Measurements from ENCODE around the gene DNAI2.

Gene DNAI2

DNA sequence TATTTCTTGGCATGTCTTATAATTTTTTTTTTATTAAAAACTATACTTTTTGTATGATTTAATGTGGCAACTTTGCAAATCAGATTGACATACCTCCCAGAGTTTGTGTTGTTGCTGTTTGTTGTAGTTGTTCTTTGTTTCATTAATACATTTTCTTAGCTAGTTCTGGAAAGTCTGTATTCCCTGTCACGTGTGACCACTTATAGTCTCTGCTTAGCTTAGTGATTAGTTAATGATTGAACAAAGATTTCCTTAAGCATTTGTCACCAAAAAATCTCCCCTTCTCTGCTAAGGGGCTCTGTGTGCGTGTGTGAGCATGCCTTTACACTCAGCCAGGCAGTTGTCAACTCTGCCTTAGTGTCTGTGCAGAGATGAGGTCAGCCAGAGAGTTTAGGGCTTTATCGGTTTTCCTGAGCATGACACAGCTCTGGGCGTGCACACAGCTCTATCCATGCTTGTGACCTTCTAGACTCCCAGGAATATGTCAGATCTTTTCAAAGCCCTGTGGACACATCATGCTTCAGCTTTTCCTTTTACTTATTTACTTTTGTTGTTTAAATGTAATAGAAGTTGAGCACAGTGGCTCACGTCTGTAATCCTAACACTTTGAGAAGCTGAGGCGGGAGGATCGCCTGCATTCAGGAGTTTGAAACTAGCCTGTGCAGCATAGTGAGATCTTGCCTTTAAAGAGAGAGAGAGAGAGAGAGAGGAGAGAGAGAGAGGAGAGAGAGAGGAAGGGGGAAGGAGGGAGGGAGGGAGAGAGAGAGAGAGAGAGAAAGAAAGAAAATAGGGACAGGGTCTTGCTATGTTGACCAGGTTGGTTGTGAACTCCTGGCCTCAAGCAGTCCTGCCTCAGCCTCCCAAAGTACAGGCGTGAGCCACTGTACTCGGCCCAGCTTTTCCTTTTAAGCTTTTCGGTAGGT, 21.9 kb downstream of the DNAI2 start:
- Histone ChIP-seq H3K27ac (ENCODE audit: low read depth, low read length) (no peak overlapping the region), H3K4me3 (ENCODE audit: low read depth in 1 of 2, low read length in 2 of 2) (no peak overlapping the region), H3K36me3 (ENCODE audit: insufficient read depth, low read length) (no peaks in the 10 kb centered on the region), H3K9ac (ENCODE audit: low read length) (no peak overlapping the region), H3K4me1 (ENCODE audit: insufficient read depth, low read length) (no peaks in the 10 kb centered on the region), H3K27me3 (ENCODE audit: control insufficient read depth in 1 of 2, insufficient read depth in 2 of 2, low read length in 2 of 2) (peaks cover 0 to 5% of the 10 kb centered on the region in 2 donors), H3K9me3 (ENCODE audit: low read length) (no peaks in the 10 kb centered on the region)

DNA sequence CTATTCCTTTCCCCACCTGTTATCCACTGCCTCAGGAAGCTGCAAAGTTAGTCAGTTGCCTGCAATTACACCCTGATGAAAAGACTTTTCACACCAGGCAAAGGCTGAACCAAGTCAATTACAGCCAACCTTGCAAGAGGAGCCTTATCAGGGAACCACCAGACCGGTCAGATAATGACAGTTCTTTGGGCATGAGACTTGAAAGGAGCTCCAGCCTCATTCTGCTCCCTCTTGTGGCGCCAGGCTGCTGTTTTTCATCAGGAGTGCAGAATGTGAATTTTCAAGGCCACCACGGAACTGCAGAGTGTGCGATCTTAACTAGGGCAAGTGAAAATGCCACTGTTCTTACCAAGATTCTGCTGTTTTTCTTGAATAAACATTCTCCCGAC, 22.5 kb downstream of the DNAI2 start:
- no peak overlapping the region for H3K9ac ChIP-seq (ENCODE audit: low read length)
- no peak overlapping the region for H3K4me3 ChIP-seq (ENCODE audit: low read depth in 1 of 2, low read length in 2 of 2)
- H3K36me3 ChIP-seq (ENCODE audit: insufficient read depth, low read length) = no peaks in the 10 kb centered on the region
- H3K4me1 ChIP-seq (ENCODE audit: insufficient read depth, low read length) = no peaks in the 10 kb centered on the region
- H3K27ac ChIP-seq (ENCODE audit: low read depth, low read length) = no peak overlapping the region
- peaks cover 0 to 6% of the 10 kb centered on the region in 2 donors for H3K27me3 ChIP-seq (ENCODE audit: control insufficient read depth in 1 of 2, insufficient read depth in 2 of 2, low read length in 2 of 2)
- no peaks in the 10 kb centered on the region for H3K9me3 ChIP-seq (ENCODE audit: low read length)

DNA sequence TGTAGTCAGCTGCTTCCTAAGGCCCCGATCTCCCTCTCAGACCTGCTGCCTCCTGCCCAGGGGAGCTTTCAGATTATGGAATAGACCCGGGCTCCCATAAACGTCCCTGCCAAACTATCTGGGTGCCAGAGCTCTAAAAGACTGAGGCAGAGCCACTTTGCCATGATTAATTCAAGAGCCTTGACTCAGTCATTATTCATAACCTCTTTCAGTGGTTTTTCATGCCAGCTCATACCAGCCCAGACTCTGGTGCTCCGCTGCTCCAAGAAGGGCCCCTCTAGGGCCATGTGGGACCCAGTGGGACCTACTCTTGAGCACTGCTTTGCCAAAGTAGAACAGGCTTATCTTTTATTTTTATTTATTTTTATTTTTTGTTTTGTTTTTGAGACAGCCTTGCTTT, 23.9 kb downstream of the DNAI2 start:
- Histone ChIP-seq H3K9me3 (ENCODE audit: low read length) (no peaks in the 10 kb centered on the region), H3K4me1 (ENCODE audit: insufficient read depth, low read length) (no peaks in the 10 kb centered on the region), H3K27me3 (ENCODE audit: control insufficient read depth in 1 of 2, insufficient read depth in 2 of 2, low read length in 2 of 2) (peaks cover 0 to 6% of the 10 kb centered on the region in 2 donors), H3K27ac (ENCODE audit: low read depth, low read length) (no peak overlapping the region), H3K36me3 (ENCODE audit: insufficient read depth, low read length) (no peaks in the 10 kb centered on the region), H3K9ac (ENCODE audit: low read length) (no peak overlapping the region), H3K4me3 (ENCODE audit: low read depth in 1 of 2, low read length in 2 of 2) (no peak overlapping the region)

DNA sequence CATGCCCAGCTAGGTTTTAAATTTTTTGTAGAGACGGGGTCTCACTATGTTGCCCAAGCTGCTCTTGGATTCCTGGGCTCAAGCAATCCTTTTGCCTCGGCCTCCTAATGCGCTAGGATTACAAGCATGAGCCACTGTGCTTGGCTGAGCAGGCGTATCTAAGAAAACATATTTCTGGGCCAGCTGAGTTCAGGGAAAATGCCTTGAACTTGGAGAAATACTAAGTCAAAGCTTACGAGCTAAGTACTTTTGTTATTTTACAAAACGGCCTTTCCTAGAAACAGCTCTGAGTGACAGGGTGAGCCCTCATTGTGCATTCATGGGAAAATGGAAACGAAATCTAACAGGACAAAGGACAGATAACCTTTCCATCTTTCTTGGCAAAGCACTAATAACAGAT, 24.7 kb downstream of the DNAI2 start:
- Histone ChIP-seq H3K4me1 (ENCODE audit: insufficient read depth, low read length) (no peaks in the 10 kb centered on the region), H3K27me3 (ENCODE audit: control insufficient read depth in 1 of 2, insufficient read depth in 2 of 2, low read length in 2 of 2) (peaks cover 0 to 6% of the 10 kb centered on the region in 2 donors), H3K9ac (ENCODE audit: low read length) (no peak overlapping the region), H3K27ac (ENCODE audit: low read depth, low read length) (no peak overlapping the region), H3K4me3 (ENCODE audit: low read depth in 1 of 2, low read length in 2 of 2) (no peak overlapping the region), H3K36me3 (ENCODE audit: insufficient read depth, low read length) (no peaks in the 10 kb centered on the region), H3K9me3 (ENCODE audit: low read length) (no peaks in the 10 kb centered on the region)

DNA sequence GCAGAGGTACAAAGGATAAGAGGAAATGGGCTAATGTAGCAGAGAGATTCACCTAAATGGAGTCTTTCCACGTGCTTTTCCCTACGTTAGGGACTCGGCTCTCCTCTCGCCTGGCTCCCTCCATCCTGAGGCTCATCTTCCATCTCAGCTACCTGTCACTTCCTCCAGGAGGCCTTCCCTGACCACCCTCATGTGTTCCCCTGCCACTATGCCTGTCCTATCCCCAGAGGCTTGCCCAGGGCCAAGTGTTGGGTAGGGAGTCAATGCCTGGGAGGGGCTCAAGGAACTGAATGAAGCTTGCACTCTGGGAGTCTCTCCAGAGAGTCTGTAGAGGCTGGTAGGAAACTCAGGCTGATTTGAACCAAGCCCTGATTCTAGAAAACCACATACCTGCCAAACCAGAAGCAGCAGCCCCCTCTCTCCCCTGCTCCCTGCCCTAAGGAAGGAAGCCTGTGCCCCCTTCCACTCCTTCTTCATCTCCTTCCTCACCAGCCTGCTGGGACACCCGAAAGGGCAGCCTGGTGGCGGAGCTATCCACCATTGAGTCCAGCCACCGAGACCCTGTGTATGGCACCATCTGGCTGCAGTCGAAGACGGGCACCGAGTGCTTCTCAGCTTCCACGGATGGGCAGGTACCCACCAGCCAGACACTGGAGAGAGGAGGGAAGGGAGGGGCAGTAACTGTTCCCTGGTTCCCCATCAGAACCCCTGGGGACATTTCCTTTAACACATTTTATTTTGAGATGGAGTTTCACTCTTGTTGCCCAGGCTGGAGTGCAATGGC, 25.4 kb downstream of the DNAI2 start:
- Histone ChIP-seq H3K9ac (ENCODE audit: low read length) (no peak overlapping the region), H3K4me1 (ENCODE audit: insufficient read depth, low read length) (no peaks in the 10 kb centered on the region)

DNA sequence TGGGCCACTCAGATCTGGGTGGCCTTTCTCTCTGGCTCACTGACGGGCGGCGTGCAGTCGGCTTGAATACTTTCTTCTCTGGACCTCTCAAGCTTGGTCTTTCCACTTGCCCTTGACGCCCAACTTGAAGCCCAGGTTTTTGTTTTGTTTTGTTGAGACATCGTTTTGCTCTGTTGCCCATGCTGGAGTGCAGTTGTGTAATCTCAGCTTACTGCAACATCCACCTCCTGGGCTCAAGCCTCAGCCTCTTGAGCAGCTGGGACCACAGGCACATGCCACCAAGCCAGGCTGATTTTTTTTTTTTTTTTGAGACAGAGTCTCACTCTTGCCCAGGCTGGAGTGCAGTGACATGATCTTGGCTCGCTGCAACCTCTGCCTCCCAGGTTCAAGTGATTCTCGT, 29.3 kb downstream of the DNAI2 start:
- Histone ChIP-seq H3K4me1 (ENCODE audit: insufficient read depth, low read length) (no peaks in the 10 kb centered on the region), H3K27me3 (ENCODE audit: control insufficient read depth in 1 of 2, insufficient read depth in 2 of 2, low read length in 2 of 2) (peaks cover 0 to 6% of the 10 kb centered on the region in 2 donors), H3K36me3 (ENCODE audit: insufficient read depth, low read length) (no peaks in the 10 kb centered on the region), H3K27ac (ENCODE audit: low read depth, low read length) (no peak overlapping the region), H3K9ac (ENCODE audit: low read length) (no peak overlapping the region), H3K4me3 (ENCODE audit: low read depth in 1 of 2, low read length in 2 of 2) (no peak overlapping the region), H3K9me3 (ENCODE audit: low read length) (no peaks in the 10 kb centered on the region)

More for the DNA sequence above, 25.4 kb downstream of the DNAI2 start:
- H3K27me3 ChIP-seq (ENCODE audit: control insufficient read depth in 1 of 2, insufficient read depth in 2 of 2, low read length in 2 of 2) = peaks cover 0 to 6% of the 10 kb centered on the region in 2 donors
- H3K27ac ChIP-seq (ENCODE audit: low read depth, low read length) = no peak overlapping the region
- H3K36me3 ChIP-seq (ENCODE audit: insufficient read depth, low read length) = no peaks in the 10 kb centered on the region
- no peak overlapping the region for H3K4me3 ChIP-seq (ENCODE audit: low read depth in 1 of 2, low read length in 2 of 2)
- H3K9me3 ChIP-seq (ENCODE audit: low read length) = no peaks in the 10 kb centered on the region

DNA sequence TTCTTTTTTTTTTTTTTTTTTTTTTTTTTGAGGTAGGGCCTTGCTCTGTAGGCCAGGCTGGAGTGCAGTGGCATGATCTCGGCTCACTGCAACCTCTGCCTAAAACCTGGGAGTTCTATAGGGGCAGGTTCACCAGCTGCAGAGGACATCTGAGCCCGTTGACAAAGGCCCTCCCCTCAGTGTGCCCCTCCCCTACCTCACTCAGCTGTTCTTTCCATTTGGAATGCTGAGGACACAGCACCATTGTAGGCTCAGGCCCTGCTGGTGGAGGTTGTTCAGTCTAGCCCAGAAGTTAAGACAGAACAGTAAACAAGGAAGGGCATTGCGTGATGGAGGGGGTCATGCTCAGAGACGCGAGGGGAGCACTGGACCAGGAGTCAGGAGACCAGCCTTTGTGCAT, 30.1 kb downstream of the DNAI2 start:
- Histone ChIP-seq H3K4me3 (ENCODE audit: low read depth in 1 of 2, low read length in 2 of 2) (no peak overlapping the region), H3K36me3 (ENCODE audit: insufficient read depth, low read length) (no peaks in the 10 kb centered on the region)

DNA sequence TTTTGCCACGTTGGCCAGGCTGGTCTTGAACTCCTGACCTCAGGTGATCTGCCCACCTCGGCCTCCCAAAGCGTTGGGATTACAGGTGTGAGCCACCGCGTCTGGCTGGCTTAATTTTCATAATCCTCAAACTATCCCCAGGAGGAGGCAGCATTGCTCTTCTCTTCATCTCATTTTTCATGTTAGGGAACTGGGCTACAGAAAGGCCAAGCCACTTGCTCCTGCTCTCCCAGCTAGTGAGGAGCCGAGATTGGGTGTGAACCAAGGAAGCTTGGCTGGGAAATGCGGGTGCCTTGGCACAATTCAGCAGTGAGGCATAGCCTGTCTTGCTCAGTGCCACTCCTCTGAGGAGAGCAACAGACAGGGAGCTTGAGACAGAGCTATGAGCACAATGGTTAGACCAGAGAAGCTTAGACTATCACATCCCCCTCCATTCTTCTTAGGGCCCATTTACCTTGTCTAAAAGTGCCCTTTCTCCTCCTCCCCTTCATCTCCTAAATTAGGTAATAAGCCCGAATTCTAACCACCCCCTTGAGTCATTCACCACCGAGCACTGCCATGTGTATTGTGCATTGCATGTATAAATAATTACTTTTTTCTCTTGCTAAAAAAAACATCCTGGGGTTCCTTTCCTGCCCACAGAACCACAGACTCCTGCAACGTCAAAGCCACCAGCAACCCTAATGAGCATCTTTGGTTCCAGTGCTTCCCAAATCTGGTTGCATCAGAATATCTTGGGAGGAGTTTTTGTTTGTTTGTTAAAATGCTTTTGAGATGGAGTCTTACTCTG, 32.0 kb downstream of the DNAI2 start:
- Histone ChIP-seq H3K27me3 (ENCODE audit: control insufficient read depth in 1 of 2, insufficient read depth in 2 of 2, low read length in 2 of 2) (no peaks in the 10 kb centered on the region), H3K9me3 (ENCODE audit: low read length) (no peaks in the 10 kb centered on the region), H3K4me3 (ENCODE audit: low read depth in 1 of 2, low read length in 2 of 2) (no peak overlapping the region), H3K27ac (ENCODE audit: low read depth, low read length) (no peak overlapping the region), H3K36me3 (ENCODE audit: insufficient read depth, low read length) (no peaks in the 10 kb centered on the region), H3K9ac (ENCODE audit: low read length) (no peak overlapping the region), H3K4me1 (ENCODE audit: insufficient read depth, low read length) (no peaks in the 10 kb centered on the region)

More for the DNA sequence above, 30.1 kb downstream of the DNAI2 start:
- no peak overlapping the region for H3K9ac ChIP-seq (ENCODE audit: low read length)
- H3K4me1 ChIP-seq (ENCODE audit: insufficient read depth, low read length) = no peaks in the 10 kb centered on the region
- H3K27me3 ChIP-seq (ENCODE audit: control insufficient read depth in 1 of 2, insufficient read depth in 2 of 2, low read length in 2 of 2) = peaks cover 0 to 6% of the 10 kb centered on the region in 2 donors
- H3K27ac ChIP-seq (ENCODE audit: low read depth, low read length) = no peak overlapping the region
- H3K9me3 ChIP-seq (ENCODE audit: low read length) = no peaks in the 10 kb centered on the region

DNA sequence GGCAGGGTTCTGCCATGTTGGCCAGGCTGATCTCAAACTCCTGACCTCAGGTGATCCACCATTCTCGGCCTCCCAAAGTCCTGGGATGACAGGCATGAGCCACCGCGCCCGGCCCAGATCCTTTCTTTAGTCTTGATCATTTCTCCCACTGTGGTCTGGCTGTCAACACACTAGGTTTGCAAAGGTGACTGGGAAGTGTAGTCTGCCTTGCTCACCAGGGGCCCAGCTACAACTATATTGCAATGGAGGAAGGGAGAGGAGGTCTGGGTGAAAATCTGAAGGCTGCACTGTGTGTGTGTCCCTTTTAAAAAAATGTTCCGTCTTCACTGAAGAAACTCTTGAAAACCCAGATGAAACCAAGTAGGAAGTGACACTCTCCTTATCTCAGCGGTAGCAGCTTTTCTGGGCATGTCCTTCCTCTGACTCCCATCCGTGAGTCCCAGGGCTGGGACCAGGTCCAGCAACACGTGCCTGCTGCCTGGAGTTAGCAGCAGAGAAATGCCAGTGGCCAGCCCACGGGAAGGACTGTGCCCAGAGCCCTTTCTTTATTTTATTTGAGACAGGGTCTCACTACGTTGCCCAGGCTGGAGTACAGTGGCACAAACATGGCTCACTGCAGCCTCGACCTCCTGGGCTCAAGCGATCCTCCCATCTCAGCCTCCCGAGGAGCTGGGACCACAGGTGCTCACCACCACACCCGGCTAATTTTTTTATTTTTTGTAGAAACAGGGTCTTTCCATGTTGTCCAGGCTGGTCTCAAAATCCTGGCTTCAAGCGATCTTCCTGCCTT, 34.1 kb downstream of the DNAI2 start:
- H3K4me1 ChIP-seq (ENCODE audit: insufficient read depth, low read length) = no peaks in the 10 kb centered on the region
- no peaks in the 10 kb centered on the region for H3K36me3 ChIP-seq (ENCODE audit: insufficient read depth, low read length)
- H3K27ac ChIP-seq (ENCODE audit: low read depth, low read length) = no peak overlapping the region
- no peaks in the 10 kb centered on the region for H3K9me3 ChIP-seq (ENCODE audit: low read length)
- H3K27me3 ChIP-seq (ENCODE audit: control insufficient read depth in 1 of 2, insufficient read depth in 2 of 2, low read length in 2 of 2) = no peaks in the 10 kb centered on the region
- no peak overlapping the region for H3K9ac ChIP-seq (ENCODE audit: low read length)
- H3K4me3 ChIP-seq (ENCODE audit: low read depth in 1 of 2, low read length in 2 of 2) = no peak overlapping the region

DNA sequence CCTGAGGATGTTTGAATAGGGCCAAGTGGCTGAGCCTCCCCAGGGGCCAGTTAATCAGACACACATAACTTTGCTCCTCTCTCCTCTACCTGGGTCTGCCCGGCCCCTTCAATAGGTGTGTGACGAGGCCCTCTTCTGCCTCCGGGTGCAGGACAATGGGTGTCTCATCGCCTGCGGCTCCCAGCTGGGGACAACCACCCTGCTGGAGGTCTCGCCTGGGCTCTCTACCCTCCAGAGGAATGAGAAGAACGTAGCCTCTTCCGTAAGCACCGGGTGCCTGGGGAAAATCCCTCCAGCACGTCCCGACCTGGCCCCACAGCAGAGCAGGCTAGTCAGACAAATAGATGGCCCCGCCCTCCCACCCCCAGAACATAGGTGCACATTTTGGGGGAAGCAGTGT, 35.9 kb downstream of the DNAI2 start:
- Histone ChIP-seq H3K4me1 (ENCODE audit: insufficient read depth, low read length) (no peaks in the 10 kb centered on the region), H3K9me3 (ENCODE audit: low read length) (no peaks in the 10 kb centered on the region), H3K27ac (ENCODE audit: low read depth, low read length) (no peak overlapping the region), H3K4me3 (ENCODE audit: low read depth in 1 of 2, low read length in 2 of 2) (no peak overlapping the region), H3K36me3 (ENCODE audit: insufficient read depth, low read length) (no peaks in the 10 kb centered on the region), H3K27me3 (ENCODE audit: control insufficient read depth in 1 of 2, insufficient read depth in 2 of 2, low read length in 2 of 2) (no peaks in the 10 kb centered on the region), H3K9ac (ENCODE audit: low read length) (no peak overlapping the region)

Data from muscle layer of colon (tissue), 2 donors.